Left forelimb (tissue), 1 donor: Measurements from ENCODE around the gene CACNA1E.

Experiments used
- DNase-seq: peaks from one replicate; pipeline ENCODE4 v3.0.0-alpha.2; 2018; ENCODE audit warnings: low spot score

CACNA1E gene

GRCh38 chr1:181587870-181588438, 104.6 kb downstream of the CACNA1E start:
- no peak for DNase-seq

GRCh38 chr1:181588631-181589030, 105.3 kb downstream of the CACNA1E start:
- DNase-seq, result no peak

GRCh38 chr1:181592255-181592859, 109.0 kb downstream of the CACNA1E start:
- DNase-seq, result no peak

GRCh38 chr1:181593042-181593441, 109.7 kb downstream of the CACNA1E start:
- no peak for DNase-seq

- DNase-seq, result no peak
Measured at GRCh38 chr1:181594553-181594952, 111.2 kb downstream of the CACNA1E start.

- DNase-seq, result no peak
Measured at GRCh38 chr1:181595234-181595633, 111.9 kb downstream of the CACNA1E start.

GRCh38 chr1:181601186-181601950, 118.1 kb downstream of the CACNA1E start:
- no peak for DNase-seq

- DNase-seq, result no peak
Measured at GRCh38 chr1:181603735-181604410, 120.6 kb downstream of the CACNA1E start.

- no peak for DNase-seq
Measured at GRCh38 chr1:181604482-181605249, 121.3 kb downstream of the CACNA1E start.

- DNase-seq, result no peak
Measured at GRCh38 chr1:181607524-181607923, 124.2 kb downstream of the CACNA1E start.

- no peak for DNase-seq
Measured at GRCh38 chr1:181608386-181608785, 125.1 kb downstream of the CACNA1E start.

GRCh38 chr1:181608948-181609347, 125.6 kb downstream of the CACNA1E start:
- no peak for DNase-seq

GRCh38 chr1:181612100-181612499, 128.8 kb downstream of the CACNA1E start:
- DNase-seq, result no peak

- DNase-seq, result no peak
Measured at GRCh38 chr1:181618559-181618958, 135.2 kb downstream of the CACNA1E start.

- no peak for DNase-seq
Measured at GRCh38 chr1:181620183-181620582, 136.9 kb downstream of the CACNA1E start.

- DNase-seq, result no peak
Measured at GRCh38 chr1:181623850-181624249, 140.5 kb downstream of the CACNA1E start.

GRCh38 chr1:181626279-181626938, 143.1 kb downstream of the CACNA1E start:
- no peak for DNase-seq

GRCh38 chr1:181630398-181630797, 147.1 kb downstream of the CACNA1E start:
- no peak for DNase-seq

- no peak for DNase-seq
Measured at GRCh38 chr1:181630838-181631237, 147.5 kb downstream of the CACNA1E start.

GRCh38 chr1:181632492-181632891, 149.2 kb downstream of the CACNA1E start:
- DNase-seq, result no peak

- no peak for DNase-seq
Measured at GRCh38 chr1:181632960-181633359, 149.6 kb downstream of the CACNA1E start.
